ENCODE measurements around the gene SV2B.

The SV2B gene

GRCh38 chr15:91249591-91249990 is 149.5 kb downstream of the SV2B start:
- Histone ChIP-seq H3K27ac (replicated peaks) (no peak overlapping the region), H3K27me3 (ENCODE audit: insufficient read depth, poor library complexity, severe bottlenecking) (no peaks in the 10 kb centered on the region), H3K4me3 (replicated peaks; ENCODE audit: insufficient read depth, low read length) (no peak overlapping the region)
- DNase-seq (ENCODE audit: low read depth in 1 of 2, low spot score in 1 of 2): no peak
- no peak for TF ChIP-seq GABPA (IDR thresholded peaks at IDR 0.05; ENCODE audit: low read depth)

GRCh38 chr15:91252322-91252721 is 152.3 kb downstream of the SV2B start:
- DNase-seq (ENCODE audit: low read depth in 1 of 2, low spot score in 1 of 2): no peak
- H3K27ac ChIP-seq (replicated peaks): peak overlapping the region; percentile 67
- H3K27me3 ChIP-seq (ENCODE audit: insufficient read depth, poor library complexity, severe bottlenecking): no peaks in the 10 kb centered on the region
- no peak overlapping the region for H3K4me3 ChIP-seq (replicated peaks; ENCODE audit: insufficient read depth, low read length)
- TF ChIP-seq REST (IDR thresholded peaks at IDR 0.05; ENCODE audit: insufficient replicate concordance, low read depth) (no peak), GABPA (IDR thresholded peaks at IDR 0.05; ENCODE audit: low read depth) (no peak), SPI1 (IDR thresholded peaks at IDR 0.05; ENCODE audit: borderline replicate concordance, low read depth) (no peak), CTCF (IDR thresholded peaks at IDR 0.05; ENCODE audit: insufficient read depth, low read length) (no peak), POLR2AphosphoS5 (IDR thresholded peaks at IDR 0.05; ENCODE audit: low read depth) (no peak)

GRCh38 chr15:91252756-91253155 is 152.7 kb downstream of the SV2B start:
- TF ChIP-seq SPI1 (IDR thresholded peaks at IDR 0.05; ENCODE audit: borderline replicate concordance, low read depth): no peak
- no peak for TF ChIP-seq CTCF (IDR thresholded peaks at IDR 0.05; ENCODE audit: insufficient read depth, low read length)
- no peak for TF ChIP-seq POLR2AphosphoS5 (IDR thresholded peaks at IDR 0.05; ENCODE audit: low read depth)
- H3K4me3 ChIP-seq (replicated peaks; ENCODE audit: insufficient read depth, low read length): no peak overlapping the region
- H3K27ac ChIP-seq (replicated peaks): peak overlapping the region; percentile 67
- H3K27me3 ChIP-seq (ENCODE audit: insufficient read depth, poor library complexity, severe bottlenecking): no peaks in the 10 kb centered on the region
- no peak for DNase-seq (ENCODE audit: low read depth in 1 of 2, low spot score in 1 of 2)

GRCh38 chr15:91253605-91254004 is 153.5 kb downstream of the SV2B start:
- TF ChIP-seq GABPA (IDR thresholded peaks at IDR 0.05; ENCODE audit: low read depth) (peak; percentile 43; the same call in 1 of the 2 replicates), REST (IDR thresholded peaks at IDR 0.05; ENCODE audit: insufficient replicate concordance, low read depth) (no peak), CTCF (IDR thresholded peaks at IDR 0.05; ENCODE audit: insufficient read depth, low read length) (no peak), POLR2AphosphoS5 (IDR thresholded peaks at IDR 0.05; ENCODE audit: low read depth) (peak; percentile 76), SPI1 (IDR thresholded peaks at IDR 0.05; ENCODE audit: borderline replicate concordance, low read depth) (peak; percentile 89)
- peak in 1 of 2 experiments; percentile 88 for DNase-seq (ENCODE audit: low read depth in 1 of 2, low spot score in 1 of 2)
- no peak overlapping the region for H3K4me3 ChIP-seq (replicated peaks; ENCODE audit: insufficient read depth, low read length)
- peak overlapping the region; percentile 67 for H3K27ac ChIP-seq (replicated peaks)
- no peaks in the 10 kb centered on the region for H3K27me3 ChIP-seq (ENCODE audit: insufficient read depth, poor library complexity, severe bottlenecking)

All from HL-60 (cell line).